Caco-2 (cell line): ENCODE measurements around the gene AHDC1. TPM values are rescaled to one million over a fixed set of nuclear protein-coding genes. Genes with fewer than 3 reads are reported as not detected.

Experiments used
- BruUV-seq: library from RNA; stranded (reverse); fragments of 400-500 nt; replicated peaks from 2 replicates; lab custom pipeline; 2021; lab: Mats Ljungman, UMichigan
- CTCF ChIA-PET: fragments of 300-600 bp; sonication (Branson Sonifier 250); formaldehyde crosslinking; loops from one replicate; lab custom pipeline; 2022; ENCODE audit warnings: antibody characterized with exemption; lab: Charles Lee
- POLR2A ChIA-PET: fragments of 300-600 bp; sonication (Branson Sonifier 250); formaldehyde crosslinking; loops from one replicate; lab custom pipeline; 2022; ENCODE audit warnings: antibody characterized with exemption; lab: Charles Lee
- DNase-seq, 2 experiments: peaks; one replicate each; pipeline versions ENCODE4 v3.0.0 to v3.0.0-alpha.2; 2020 to 2022
- H3K27me3 ChIP-seq: replicated peaks from 2 replicates; pipeline ENCODE4 v1.6.0; 2011; ENCODE audit warnings: low read length; ENCODE audit not compliant: control insufficient read depth, insufficient read depth
- H3K36me3 ChIP-seq: 2 replicates; pipeline ENCODE4 v1.5.1; 2011; ENCODE audit warnings: low read length; ENCODE audit not compliant: control insufficient read depth, insufficient read depth
- H3K4me1 ChIP-seq: fragments of 250-450 bp; sonication (Bioruptor Pico); 2 replicates; pipeline ENCODE4 v1.5.1; 2020; ENCODE audit warnings: mild to moderate bottlenecking
- H3K4me3 ChIP-seq: 2 replicates; pipeline ENCODE4 v1.5.1; 2011; ENCODE audit warnings: low read depth, mild to moderate bottlenecking, control low read depth, low read length
- H3K9me3 ChIP-seq: fragments of 250-450 bp; sonication (Bioruptor Pico); 2 replicates; pipeline ENCODE4 v1.5.1; 2020; ENCODE audit warnings: mild to moderate bottlenecking, moderate library complexity
- H3K27ac Mint-ChIP-seq: one replicate; pipeline ENCODE4 v1.8.0; 2022; ENCODE audit warnings: mixed read lengths; ENCODE audit not compliant: unreplicated experiment
- H3K27me3 Mint-ChIP-seq: one replicate; pipeline ENCODE4 v1.8.0; 2022; ENCODE audit warnings: mixed read lengths; ENCODE audit not compliant: insufficient read depth, unreplicated experiment
- H3K36me3 Mint-ChIP-seq: one replicate; pipeline ENCODE4 v1.8.0; 2022; ENCODE audit warnings: mild to moderate bottlenecking, mixed read lengths; ENCODE audit not compliant: insufficient read depth, unreplicated experiment
- H3K4me1 Mint-ChIP-seq: one replicate; pipeline ENCODE4 v1.8.0; 2022; ENCODE audit warnings: low read depth, mixed read lengths; ENCODE audit not compliant: unreplicated experiment
- H3K4me3 Mint-ChIP-seq: one replicate; pipeline ENCODE4 v1.8.0; 2022; ENCODE audit warnings: mild to moderate bottlenecking, moderate library complexity, mixed read lengths; ENCODE audit not compliant: unreplicated experiment
- H3K9me3 Mint-ChIP-seq: one replicate; pipeline ENCODE4 v1.8.0; 2022; ENCODE audit warnings: mixed read lengths; ENCODE audit not compliant: unreplicated experiment
- intact Hi-C: fragments of 100-400 bp; cut with micrococcal nuclease; formaldehyde crosslinking; loops from one replicate; pipeline ENCODE4 v1.10.0; 2022; ENCODE audit not compliant: unreplicated experiment
- total RNA-seq: library from RNA; stranded (reverse); gene quantifications from 2 replicates; pipeline ENCODE4 v1.2.3, GENCODE V29; 2022
- TF ChIP-seq, protein P1 (sequence below), 2 experiments: fragments of 200-600 bp in 1 of 2; IDR thresholded peaks; 1 replicate in 1 of 2; 2 replicates in 1 of 2; pipeline versions ENCODE4 v1.5.1 to v1.8.0; 2011 to 2022; ENCODE audit warnings: antibody characterized with exemption in 1 of 2, control low read depth in 1 of 2, inconsistent platforms in 1 of 2, low read depth in 1 of 2, low read length in 1 of 2, mild to moderate bottlenecking in 1 of 2, moderate library complexity in 1 of 2; ENCODE audit not compliant: insufficient read depth in 1 of 2, severe bottlenecking in 1 of 2, unreplicated experiment in 1 of 2

AHDC1 gene
- total RNA-seq, 1 experiment from 2014 or later = 17.0 TPM

DNA sequence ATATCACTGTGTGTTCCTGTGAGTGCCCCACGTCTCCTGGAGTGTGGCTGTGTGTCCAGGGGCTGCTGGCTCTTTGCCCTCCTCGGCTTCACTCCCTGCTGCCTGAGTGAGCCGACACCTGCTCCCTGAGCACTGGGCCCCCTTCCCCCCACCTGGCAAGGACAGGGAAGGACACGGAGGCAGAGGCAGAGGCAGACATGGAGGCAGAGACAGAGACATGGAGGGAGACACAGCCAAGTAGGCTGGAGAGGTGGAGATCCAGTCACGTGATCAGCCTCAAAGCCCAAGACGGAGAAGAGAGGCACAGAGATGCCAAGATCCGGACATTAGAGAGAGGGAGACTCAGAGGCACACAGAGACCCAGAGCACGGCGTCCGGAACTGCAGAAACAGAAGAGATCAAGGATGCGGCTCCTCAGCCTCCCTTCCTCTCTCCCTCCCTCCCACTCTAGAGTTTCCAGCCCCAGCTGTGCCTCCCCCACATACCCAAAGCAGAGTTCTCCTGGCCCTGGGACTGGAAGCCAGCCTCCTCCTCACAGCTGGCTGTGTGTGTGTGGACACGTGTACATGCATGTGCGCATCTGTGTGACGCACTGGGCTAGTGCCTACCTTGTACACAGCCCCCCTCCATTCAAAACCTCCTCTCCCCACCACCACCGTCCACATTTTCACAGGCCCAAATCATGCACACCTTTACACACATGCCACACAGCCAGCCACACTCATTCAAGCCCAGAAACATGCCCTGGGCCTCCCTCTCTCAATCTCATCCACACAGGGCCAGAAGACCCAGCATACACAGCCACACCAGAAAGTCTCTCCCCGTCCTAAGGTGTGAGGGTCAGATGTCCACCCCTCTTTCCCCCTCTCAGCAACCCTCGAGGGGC is 74.9 kb downstream of the AHDC1 start:
- Histone ChIP-seq H3K27me3 (no peaks in the 10 kb centered on the region), H3K4me3 (peak overlapping the region; percentile 42), H3K9me3 (no peaks in the 10 kb centered on the region), H3K4me1 (peaks cover 42% of the 10 kb centered on the region), H3K36me3 (no peaks in the 10 kb centered on the region; the same call in 1 of the 2 replicates)
- H3K9me3 Mint-ChIP-seq = no peaks in the 10 kb centered on the region
- peaks cover 41% of the 10 kb centered on the region for H3K4me1 Mint-ChIP-seq
- intact Hi-C loops = loop anchor here (2.0 to 5.0 kb wide), 2 partner anchors 24 to 37 kb away; partner anchors contain the start of gene WASF2
- peak overlapping the region; percentile 85 for H3K4me3 Mint-ChIP-seq
- peak overlapping the region; percentile 85 for H3K27ac Mint-ChIP-seq
- POLR2A ChIA-PET = no interaction called here
- TF ChIP-seq, protein P1, sequence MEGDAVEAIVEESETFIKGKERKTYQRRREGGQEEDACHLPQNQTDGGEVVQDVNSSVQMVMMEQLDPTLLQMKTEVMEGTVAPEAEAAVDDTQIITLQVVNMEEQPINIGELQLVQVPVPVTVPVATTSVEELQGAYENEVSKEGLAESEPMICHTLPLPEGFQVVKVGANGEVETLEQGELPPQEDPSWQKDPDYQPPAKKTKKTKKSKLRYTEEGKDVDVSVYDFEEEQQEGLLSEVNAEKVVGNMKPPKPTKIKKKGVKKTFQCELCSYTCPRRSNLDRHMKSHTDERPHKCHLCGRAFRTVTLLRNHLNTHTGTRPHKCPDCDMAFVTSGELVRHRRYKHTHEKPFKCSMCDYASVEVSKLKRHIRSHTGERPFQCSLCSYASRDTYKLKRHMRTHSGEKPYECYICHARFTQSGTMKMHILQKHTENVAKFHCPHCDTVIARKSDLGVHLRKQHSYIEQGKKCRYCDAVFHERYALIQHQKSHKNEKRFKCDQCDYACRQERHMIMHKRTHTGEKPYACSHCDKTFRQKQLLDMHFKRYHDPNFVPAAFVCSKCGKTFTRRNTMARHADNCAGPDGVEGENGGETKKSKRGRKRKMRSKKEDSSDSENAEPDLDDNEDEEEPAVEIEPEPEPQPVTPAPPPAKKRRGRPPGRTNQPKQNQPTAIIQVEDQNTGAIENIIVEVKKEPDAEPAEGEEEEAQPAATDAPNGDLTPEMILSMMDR (IDR thresholded peaks at IDR 0.05; ENCODE audit: insufficient read depth in 1 of 2, low read depth in 1 of 2, low read length in 1 of 2, severe bottlenecking in 1 of 2, unreplicated experiment in 1 of 2) = no peak
- no peaks in the 10 kb centered on the region for H3K27me3 Mint-ChIP-seq
- peaks cover 43% of the 10 kb centered on the region for H3K36me3 Mint-ChIP-seq
- DNase-seq = peak in 1 of 2 experiments; percentile 18
- CTCF ChIA-PET = no interaction called here
- no TSS peak for BruUV-seq

DNA sequence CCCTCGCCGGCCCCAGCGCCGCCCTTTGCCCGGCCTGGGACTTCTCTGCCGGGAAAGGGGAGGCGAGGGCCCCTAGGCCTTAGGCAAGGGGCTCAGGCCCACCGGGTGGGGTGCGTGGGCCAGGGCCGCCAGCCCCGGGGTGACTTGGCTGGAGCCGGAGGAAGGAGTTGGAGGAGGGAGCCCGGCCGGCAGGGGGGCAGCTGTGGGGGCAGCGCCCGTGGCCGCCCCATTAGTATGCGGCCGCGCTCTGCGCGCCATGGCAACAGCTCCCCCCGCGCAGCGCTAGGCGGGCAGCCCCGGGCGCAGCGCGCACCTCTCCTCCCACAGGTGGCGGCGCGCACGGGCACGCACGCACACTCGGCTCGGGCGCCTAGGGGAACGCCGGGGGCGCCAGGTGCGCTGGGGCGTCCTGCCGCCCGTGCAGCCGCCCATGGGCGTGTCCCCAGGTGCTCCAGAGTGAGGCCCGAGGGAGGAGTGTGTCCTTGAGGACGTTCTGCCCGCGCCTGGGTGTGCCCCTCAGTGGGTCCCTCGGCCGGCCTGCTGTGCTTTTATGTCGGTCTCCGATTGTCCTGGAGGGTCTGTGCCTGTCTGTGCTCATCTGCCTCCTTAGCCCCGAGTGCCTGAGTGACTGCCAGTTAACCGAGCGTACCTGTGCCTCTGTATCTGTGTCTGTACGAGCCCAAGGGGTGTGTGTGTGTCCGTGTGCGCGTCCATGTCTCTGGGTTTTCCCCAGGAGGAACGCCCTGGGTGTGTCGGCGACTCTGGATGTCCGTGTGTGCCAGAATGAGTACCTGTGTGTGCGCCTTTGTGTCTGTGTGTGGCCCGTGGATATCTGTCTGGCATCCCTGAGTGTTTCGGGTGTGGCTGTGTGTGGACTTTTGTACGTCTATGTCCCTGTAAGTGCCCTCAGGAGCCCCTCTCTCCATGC is 75.8 kb downstream of the AHDC1 start:
- Histone ChIP-seq H3K9me3 (no peaks in the 10 kb centered on the region), H3K4me3 (peak overlapping the region; percentile 42), H3K27me3 (no peaks in the 10 kb centered on the region), H3K36me3 (no peaks in the 10 kb centered on the region; the same call in 1 of the 2 replicates), H3K4me1 (peaks cover 51% of the 10 kb centered on the region)
- Mint-ChIP-seq H3K36me3 (peaks cover 34% of the 10 kb centered on the region), H3K9me3 (no peaks in the 10 kb centered on the region), H3K27me3 (no peaks in the 10 kb centered on the region), H3K4me3 (peak overlapping the region; percentile 85), H3K4me1 (peaks cover 50% of the 10 kb centered on the region), H3K27ac (peak overlapping the region; percentile 85)
- intact Hi-C loops = loop anchor here (2.0 to 5.0 kb wide), 2 partner anchors 23 to 36 kb away; partner anchors contain the start of gene WASF2
- POLR2A ChIA-PET = interaction anchor here (1.1 to 1.4 kb wide), 2 partner anchors 38 to 47 kb away, joined by 3 to 4 read pairs; partner anchors contain the start of gene WASF2
- DNase-seq = peak; percentile 79 to 81
- TF ChIP-seq, protein P1 (IDR thresholded peaks at IDR 0.05; ENCODE audit: insufficient read depth in 1 of 2, low read depth in 1 of 2, low read length in 1 of 2, severe bottlenecking in 1 of 2, unreplicated experiment in 1 of 2) = no peak
- BruUV-seq = TSS peak; percentile 54
- CTCF ChIA-PET = interaction anchor here (1.1 to 1.9 kb wide), 3 partner anchors 41 to 112 kb away, joined by 3 to 9 read pairs (median 7); no protein-coding TSS in a partner anchor
